ENCODE results near the gene CLIC4. TPM values are rescaled to one million over a fixed set of nuclear protein-coding genes. Genes with fewer than 3 reads are reported as not detected.
A peak's percentile ranks its signal among the peaks of the same experiment; 100 is the strongest.

Gene CLIC4
- total RNA-seq, 2 donors from 2014 or later, result 59.7 to 68.2 TPM

DNA sequence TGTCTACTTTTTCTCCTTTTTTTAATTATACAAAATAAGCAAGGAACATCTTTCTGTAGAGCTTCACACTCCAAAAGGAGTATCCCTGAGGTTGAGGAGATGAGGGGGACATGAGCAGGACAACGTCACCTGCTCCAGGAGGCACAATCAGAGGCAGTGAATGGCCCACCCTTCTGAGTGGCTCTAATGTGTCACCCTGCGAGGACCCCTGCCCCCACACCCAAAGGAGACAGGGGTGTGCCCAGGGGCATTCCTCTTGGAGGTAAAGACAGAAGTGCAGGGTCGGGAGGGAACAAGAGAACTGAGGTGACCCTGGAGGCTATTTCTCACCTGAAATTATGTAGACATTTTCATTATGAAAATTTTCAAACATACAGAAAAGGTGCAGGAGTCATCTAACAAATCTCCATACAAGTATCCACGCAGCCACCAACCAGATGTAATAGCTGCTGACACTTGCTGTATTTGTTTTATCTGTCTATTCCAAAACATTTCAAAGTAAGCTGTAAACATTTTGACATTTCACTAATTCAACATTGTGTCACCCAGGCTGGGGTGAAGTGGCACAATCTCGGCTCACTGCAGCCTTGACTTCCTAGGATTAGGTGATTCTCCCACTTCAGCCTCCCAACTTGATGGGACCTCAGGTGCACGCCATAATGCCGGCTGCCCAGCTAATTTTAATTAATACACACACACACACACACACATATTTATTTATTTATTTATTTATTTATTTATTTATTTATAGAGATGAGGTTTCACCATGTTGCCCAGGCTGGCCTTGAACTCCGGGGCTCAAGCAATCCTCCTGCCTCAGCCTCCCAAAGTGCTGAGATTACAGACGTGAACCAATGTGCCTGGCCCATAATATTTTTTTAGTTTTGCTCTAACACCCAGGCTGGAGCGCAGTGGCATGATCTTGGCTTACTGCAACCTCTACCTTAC is 114.1 kb downstream of the CLIC4 start:
- H3K4me3 Mint-ChIP-seq, result no peak overlapping the region
- peaks cover 10% of the 10 kb centered on the region for H3K4me1 Mint-ChIP-seq (ENCODE audit: low read depth)
- DNase-seq (no peak), ATAC-seq (replicated peaks in 1 of 2) (no peak)
- no peaks in the 10 kb centered on the region for H3K36me3 Mint-ChIP-seq (ENCODE audit: insufficient read depth in 2 of 2)
- H3K9me3 Mint-ChIP-seq, result no peaks in the 10 kb centered on the region
- H3K27me3 Mint-ChIP-seq (ENCODE audit: low read depth), result no peaks in the 10 kb centered on the region
- H3K27ac Mint-ChIP-seq, result no peak overlapping the region

DNA sequence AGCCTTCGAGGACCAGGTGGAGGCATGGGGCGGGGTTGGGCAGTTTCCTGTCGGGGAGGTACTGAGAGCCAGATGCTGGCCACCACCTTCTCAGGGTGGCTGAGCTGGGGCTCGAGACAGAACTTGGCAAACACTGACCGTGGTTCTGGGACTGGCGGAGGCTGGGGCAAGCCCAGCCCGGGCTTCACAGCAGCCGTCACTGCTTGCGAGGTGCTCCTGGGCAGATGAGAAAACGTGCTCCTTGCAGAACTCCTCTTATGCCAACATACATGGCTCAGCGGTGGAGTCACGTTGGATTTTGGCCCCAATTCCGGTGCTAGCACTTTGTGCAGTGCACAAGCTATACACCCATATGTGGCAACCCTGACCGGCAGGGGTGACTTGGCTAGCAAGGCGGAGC is 115.6 kb downstream of the CLIC4 start:
- H3K4me3 Mint-ChIP-seq, result no peak overlapping the region
- H3K4me1 Mint-ChIP-seq (ENCODE audit: low read depth), result peaks cover 3% of the 10 kb centered on the region
- no peak for DNase-seq
- H3K9me3 Mint-ChIP-seq, result no peaks in the 10 kb centered on the region
- no peak overlapping the region for H3K27ac Mint-ChIP-seq
- no peaks in the 10 kb centered on the region for H3K36me3 Mint-ChIP-seq (ENCODE audit: insufficient read depth in 2 of 2)
- no peaks in the 10 kb centered on the region for H3K27me3 Mint-ChIP-seq (ENCODE audit: low read depth)
- ATAC-seq (replicated peaks in 1 of 2), result no peak

DNA sequence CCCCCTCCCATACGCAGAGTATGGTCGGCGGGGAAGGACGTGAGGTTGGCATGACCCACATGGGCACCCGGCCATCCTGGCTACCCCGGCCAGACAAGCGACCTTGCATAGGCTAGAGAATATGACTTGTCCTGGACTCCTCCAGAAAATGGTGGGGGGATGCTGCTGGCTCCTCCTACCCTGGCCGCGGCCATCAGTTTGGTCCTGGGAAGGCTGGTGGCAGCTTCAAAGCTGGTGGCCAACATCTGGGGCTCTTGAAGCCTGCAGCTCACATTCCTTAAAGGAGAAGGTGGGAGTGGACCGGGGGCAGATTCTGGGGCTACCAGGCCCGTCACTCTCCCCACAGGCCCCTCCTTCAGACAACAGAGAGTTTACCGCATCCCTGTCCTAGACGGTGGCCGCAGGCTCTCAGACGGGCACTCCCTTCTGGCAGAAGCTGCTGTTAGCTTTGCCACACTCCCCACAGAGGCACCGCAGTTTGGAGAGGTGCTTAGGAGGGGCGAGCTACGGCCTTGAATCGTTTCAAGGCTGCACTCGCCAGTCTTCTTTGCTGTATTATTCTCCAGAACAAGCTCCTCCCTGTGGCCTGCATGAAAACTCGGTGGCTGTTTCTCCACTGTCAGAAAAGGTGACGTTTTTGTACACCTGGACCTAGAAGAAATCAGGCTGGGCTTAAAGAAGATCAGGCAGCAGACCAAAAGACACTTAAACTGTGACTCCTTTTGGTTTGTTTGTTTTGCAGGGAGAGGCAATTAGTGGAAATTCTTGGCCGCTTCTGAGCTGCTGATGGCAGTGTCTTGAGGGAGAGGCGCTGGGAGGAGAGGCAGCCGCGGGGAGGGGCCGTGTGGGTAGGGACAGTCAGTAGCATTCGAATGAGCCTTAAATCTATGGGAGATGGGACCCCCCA is 116.8 kb downstream of the CLIC4 start:
- H3K36me3 Mint-ChIP-seq (ENCODE audit: insufficient read depth in 2 of 2), result no peaks in the 10 kb centered on the region
- H3K27ac Mint-ChIP-seq, result no peak overlapping the region
- no peak overlapping the region for H3K4me3 Mint-ChIP-seq
- H3K4me1 Mint-ChIP-seq (ENCODE audit: low read depth), result no peaks in the 10 kb centered on the region
- no peak for ATAC-seq (replicated peaks in 1 of 2)
- no peaks in the 10 kb centered on the region for H3K9me3 Mint-ChIP-seq
- DNase-seq, result no peak
- no peaks in the 10 kb centered on the region for H3K27me3 Mint-ChIP-seq (ENCODE audit: low read depth)

DNA sequence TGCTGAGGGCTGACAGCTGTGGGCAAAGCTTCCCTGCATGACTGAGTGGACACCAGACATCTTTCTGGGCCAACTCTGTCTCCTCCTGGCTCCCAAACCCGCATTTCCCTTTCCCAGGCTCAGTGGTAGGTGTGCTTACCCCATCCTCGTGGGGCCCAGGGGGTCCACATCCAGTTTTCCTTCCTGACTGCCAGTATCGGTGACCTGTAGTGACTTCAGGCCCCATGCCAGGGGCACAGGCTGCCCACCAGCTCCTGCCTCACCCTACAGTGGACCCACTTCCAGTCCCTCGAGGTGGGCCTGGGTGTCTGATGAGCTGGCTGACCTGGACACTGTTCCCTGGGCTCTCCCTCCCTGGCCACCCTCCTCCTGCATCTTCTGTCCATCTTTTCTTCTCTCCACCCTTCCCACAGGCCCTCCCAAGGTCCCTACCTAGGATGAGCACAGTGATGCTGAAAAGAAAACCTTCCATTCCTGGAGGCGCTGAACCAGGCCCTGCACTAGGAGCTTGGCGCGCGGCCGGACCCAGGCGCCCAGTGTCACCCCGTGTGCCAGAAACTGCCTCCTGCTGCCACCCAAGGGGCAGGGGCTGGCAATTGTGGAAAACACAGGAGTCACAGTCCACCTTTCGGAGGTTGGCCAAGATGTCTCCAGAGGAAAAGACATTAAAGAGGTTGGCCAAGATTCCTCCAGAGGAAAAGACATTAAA is 117.7 kb downstream of the CLIC4 start:
- H3K27ac Mint-ChIP-seq, result no peak overlapping the region
- H3K4me1 Mint-ChIP-seq (ENCODE audit: low read depth), result no peaks in the 10 kb centered on the region
- no peaks in the 10 kb centered on the region for H3K9me3 Mint-ChIP-seq
- H3K4me3 Mint-ChIP-seq, result no peak overlapping the region
- no peak for DNase-seq
- H3K36me3 Mint-ChIP-seq (ENCODE audit: insufficient read depth in 2 of 2), result no peaks in the 10 kb centered on the region
- ATAC-seq (replicated peaks in 1 of 2), result no peak
- no peaks in the 10 kb centered on the region for H3K27me3 Mint-ChIP-seq (ENCODE audit: low read depth)

DNA sequence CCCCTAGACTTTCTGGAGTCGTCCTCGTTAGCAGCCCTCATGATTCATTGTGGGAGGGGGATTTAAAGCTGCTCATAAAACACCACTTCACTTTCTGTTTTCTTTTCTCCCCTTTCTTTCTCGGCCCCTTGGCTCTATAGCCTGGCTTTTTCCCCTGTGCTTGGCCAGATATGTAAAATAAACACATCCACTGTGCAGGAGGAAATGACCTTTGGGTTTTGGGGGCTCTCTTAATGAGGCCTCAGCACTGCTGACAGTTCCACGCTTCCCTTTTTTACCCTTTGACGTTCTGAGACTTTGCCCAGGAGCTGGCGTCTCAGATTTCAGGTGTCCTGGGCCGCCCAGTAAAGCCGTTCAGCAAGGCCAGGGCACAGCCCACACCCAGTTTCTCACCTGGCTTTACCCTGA is 119.1 kb downstream of the CLIC4 start:
- no peaks in the 10 kb centered on the region for H3K27me3 Mint-ChIP-seq (ENCODE audit: low read depth)
- no peaks in the 10 kb centered on the region for H3K9me3 Mint-ChIP-seq
- H3K4me1 Mint-ChIP-seq (ENCODE audit: low read depth), result no peaks in the 10 kb centered on the region
- DNase-seq (no peak), ATAC-seq (replicated peaks in 1 of 2) (no peak)
- no peak overlapping the region for H3K4me3 Mint-ChIP-seq
- H3K36me3 Mint-ChIP-seq (ENCODE audit: insufficient read depth in 2 of 2), result no peaks in the 10 kb centered on the region
- no peak overlapping the region for H3K27ac Mint-ChIP-seq

DNA sequence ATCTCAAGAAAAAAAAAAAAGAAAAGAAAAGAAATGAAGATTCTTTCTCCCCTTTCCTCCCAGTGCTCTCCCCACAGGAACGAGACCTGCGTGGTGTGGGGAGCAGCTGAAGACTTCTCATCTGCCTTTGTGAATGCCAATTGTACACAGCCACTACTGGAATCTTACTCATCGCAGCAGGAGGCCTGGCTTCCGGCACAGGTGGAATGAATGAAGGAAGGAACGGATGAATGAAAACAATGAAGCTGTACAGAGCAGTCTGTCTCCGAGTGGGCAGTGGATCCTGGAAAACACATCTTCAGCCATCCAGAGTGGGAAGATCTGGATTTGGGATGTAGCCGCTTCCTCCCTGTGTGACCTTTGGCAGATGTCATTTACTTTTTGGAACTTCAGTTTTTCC is 119.9 kb downstream of the CLIC4 start:
- no peak for ATAC-seq (replicated peaks in 1 of 2)
- DNase-seq, result no peak
- Mint-ChIP-seq H3K4me3 (no peak overlapping the region), H3K4me1 (ENCODE audit: low read depth) (peaks cover under 1% of the 10 kb centered on the region), H3K9me3 (no peaks in the 10 kb centered on the region), H3K27me3 (ENCODE audit: low read depth) (no peaks in the 10 kb centered on the region), H3K36me3 (ENCODE audit: insufficient read depth in 2 of 2) (no peaks in the 10 kb centered on the region), H3K27ac (no peak overlapping the region)

DNA sequence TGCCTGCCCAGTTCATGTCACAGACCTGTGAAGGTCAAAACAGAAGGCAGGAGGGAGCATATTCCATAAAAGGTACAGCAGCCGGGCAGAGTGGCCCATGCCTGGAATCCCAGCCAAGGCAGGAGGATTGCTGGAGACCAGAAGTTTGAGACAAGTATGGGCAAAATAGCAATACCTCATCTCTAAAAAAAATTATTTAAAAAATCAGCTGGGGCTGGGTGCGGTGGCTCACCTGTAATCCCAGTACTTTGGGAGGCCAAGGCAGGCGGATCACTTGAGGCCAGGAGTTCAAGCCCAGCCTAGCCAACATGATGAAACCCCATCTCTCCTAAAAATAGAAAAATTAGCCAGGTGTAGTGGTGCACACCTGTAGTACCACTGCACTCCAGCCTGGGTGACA is 120.3 kb downstream of the CLIC4 start:
- no peak overlapping the region for H3K4me3 Mint-ChIP-seq
- no peaks in the 10 kb centered on the region for H3K36me3 Mint-ChIP-seq (ENCODE audit: insufficient read depth in 2 of 2)
- no peak for DNase-seq
- H3K27ac Mint-ChIP-seq, result no peak overlapping the region
- no peak for ATAC-seq (replicated peaks in 1 of 2)
- H3K27me3 Mint-ChIP-seq (ENCODE audit: low read depth), result no peaks in the 10 kb centered on the region
- no peaks in the 10 kb centered on the region for H3K9me3 Mint-ChIP-seq
- H3K4me1 Mint-ChIP-seq (ENCODE audit: low read depth), result peaks cover 4% of the 10 kb centered on the region

DNA sequence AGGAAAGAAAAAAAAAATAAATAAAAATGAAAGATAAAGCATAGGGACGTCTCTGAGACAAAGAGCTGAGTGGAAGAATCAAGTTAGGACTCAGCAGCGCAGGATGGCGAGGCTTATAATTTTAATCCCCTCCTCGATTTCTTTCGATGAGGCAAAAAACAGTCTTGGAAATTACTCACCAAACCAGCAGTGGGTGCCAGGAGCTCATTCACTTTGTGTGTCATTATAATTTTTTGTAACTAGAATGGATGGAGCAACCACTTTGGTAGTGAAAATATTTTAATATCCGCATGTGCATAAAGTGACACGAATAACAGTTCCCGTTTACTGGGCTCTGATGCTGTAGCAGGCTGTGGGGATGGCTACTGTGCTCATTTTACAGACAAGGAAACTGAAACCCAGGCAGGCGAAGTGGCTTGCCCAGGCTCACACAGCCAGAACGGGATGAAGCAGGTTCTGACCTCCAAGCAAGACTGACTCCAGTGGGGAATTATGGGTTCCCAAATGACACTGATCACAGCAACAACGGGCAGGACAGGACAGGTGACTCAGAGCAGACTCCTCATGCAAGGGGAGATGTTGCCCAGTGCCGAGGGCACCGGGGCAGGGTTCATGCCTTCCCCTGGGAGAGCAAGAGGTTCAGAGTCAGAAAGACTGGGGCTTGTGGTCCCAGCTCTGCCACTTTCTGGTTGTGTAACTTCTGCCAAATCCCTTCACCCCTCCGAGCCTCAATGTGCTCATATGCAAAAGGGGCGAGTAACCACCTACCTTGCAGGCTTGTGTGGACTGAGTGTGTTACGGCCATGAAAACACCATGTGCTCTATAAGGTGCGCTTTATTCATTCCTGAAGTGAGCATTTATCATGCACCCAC is 121.2 kb downstream of the CLIC4 start:
- no peak overlapping the region for H3K27ac Mint-ChIP-seq
- DNase-seq, result no peak
- H3K9me3 Mint-ChIP-seq, result no peaks in the 10 kb centered on the region
- no peak overlapping the region for H3K4me3 Mint-ChIP-seq
- no peak for ATAC-seq (replicated peaks in 1 of 2)
- H3K36me3 Mint-ChIP-seq (ENCODE audit: insufficient read depth in 2 of 2), result no peaks in the 10 kb centered on the region
- H3K4me1 Mint-ChIP-seq (ENCODE audit: low read depth), result peaks cover 13% of the 10 kb centered on the region
- H3K27me3 Mint-ChIP-seq (ENCODE audit: low read depth), result peaks cover 4% of the 10 kb centered on the region

DNA sequence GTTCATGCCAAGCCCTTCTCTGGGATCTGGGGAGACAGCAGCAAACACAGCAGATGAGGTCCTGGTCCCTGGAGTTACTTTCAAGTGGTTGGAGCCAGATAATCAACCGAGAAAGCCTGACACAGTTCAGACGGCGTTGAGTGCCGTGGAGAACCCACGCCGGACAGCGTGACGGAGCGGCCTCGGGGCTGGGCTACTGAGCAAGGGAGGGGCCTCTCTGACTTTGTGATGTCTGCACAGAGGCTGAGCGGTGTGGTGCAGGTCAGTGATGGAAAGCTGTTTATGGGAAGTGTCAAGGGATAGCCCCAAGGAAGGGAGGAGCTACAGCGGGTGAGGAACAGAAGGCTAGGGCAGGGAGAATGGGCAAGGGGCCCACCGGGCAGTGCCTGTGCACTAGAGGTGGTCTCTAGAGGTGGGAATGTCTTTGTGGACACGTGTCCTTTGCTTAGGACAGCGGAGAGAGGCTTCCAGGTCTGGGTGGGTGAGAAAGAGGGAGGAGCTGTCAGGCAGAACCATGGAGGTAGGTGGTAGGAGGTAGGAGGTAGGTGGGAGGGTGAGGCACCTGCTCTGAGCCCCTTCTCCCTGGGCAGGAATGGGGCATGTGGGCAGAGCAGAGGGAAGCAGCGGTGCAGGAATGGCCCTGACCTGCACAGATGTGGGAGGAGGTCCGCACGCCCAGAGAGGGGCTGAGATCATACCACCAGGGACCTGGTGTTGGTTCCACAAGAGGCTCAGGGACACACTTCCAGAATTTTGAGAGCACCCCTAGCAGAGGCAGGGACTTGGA is 122.0 kb downstream of the CLIC4 start:
- H3K36me3 Mint-ChIP-seq (ENCODE audit: insufficient read depth in 2 of 2), result no peaks in the 10 kb centered on the region
- peaks cover 12% of the 10 kb centered on the region for H3K27me3 Mint-ChIP-seq (ENCODE audit: low read depth)
- peaks cover 16% of the 10 kb centered on the region for H3K4me1 Mint-ChIP-seq (ENCODE audit: low read depth)
- H3K27ac Mint-ChIP-seq, result no peak overlapping the region
- no peak for DNase-seq
- H3K4me3 Mint-ChIP-seq, result no peak overlapping the region
- no peaks in the 10 kb centered on the region for H3K9me3 Mint-ChIP-seq
- ATAC-seq (replicated peaks in 1 of 2), result no peak

DNA sequence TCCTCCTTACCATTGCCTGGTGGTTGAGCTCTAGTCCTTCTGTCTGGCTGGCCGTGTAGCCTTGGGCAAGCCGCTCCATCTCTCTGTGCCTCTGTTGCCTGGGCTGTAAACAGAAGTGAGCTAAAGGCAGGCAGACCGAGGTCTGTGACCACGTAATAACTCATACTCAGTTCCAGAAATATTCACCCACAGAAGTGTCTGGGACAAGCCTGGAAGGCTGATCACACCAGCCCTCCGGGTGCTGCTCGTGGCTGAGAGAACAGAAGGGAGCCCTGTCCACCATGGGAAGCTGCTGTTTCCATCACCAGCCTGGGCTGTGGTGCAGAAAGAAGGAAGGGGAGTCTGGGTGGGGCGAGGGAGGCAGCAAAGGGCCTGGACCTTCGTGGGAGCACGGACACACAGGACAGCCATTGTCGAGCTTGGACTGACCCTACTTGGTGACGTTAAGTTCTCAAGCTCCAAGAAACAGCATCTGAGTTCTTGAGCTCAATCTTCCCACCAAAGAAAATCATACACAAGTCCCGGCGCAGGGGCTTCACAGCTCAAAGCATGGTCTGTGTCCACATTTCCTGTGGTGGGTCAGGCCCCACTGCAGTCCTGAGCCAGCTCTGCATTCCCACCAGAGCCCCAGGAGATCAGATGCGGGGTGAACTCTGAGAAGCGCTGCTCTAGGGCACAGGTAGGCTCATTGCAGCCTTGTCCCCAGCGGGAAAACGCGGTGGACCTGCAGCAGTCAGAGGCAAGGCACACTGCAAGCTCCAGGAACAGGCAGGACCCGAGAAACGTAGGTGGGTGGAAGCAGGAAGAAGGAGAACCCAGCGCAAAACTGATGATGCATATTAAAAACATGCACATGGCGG is 123.0 kb downstream of the CLIC4 start:
- DNase-seq (no peak), ATAC-seq (replicated peaks in 1 of 2) (no peak)
- peaks cover 13% of the 10 kb centered on the region for H3K27me3 Mint-ChIP-seq (ENCODE audit: low read depth)
- no peak overlapping the region for H3K4me3 Mint-ChIP-seq
- no peaks in the 10 kb centered on the region for H3K9me3 Mint-ChIP-seq
- peaks cover 16% of the 10 kb centered on the region for H3K4me1 Mint-ChIP-seq (ENCODE audit: low read depth)
- H3K36me3 Mint-ChIP-seq (ENCODE audit: insufficient read depth in 2 of 2), result no peaks in the 10 kb centered on the region
- no peak overlapping the region for H3K27ac Mint-ChIP-seq

DNA sequence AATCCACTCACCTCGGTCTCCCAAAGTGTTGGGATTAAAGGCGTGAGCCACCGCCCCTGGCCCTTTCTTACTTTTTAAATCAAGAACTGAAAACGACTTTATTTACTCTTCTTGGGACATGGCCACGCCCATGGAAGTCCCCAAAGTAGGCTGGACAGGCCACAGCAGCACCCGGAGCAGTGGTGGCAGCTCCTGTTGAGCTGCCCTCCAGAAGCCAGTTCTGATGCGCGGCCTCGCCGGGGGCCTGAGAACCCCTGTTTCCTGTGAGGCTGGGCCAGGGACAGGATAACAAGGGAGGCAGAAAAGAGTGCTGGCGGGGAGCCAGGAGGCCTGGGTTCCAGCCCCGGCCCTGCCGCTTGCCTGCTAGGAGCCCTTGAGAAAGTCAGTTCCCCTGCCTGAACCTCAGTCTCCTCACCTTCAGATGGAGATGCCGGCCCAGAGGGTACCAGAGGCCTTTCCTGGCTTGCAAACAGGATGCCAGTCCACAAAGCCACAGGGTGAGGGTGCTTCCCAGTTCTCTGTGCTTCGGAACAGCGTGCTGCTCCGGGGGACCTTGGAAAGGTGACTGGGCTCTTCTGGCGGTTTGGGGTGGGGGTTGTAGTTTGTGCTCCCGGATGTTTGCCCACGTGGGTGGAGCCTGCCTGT is 125.4 kb downstream of the CLIC4 start:
- H3K27me3 Mint-ChIP-seq (ENCODE audit: low read depth), result peaks cover 13% of the 10 kb centered on the region
- peak in 1 of 2 donors; percentile 35 for ATAC-seq (replicated peaks in 1 of 2)
- no peak overlapping the region for H3K27ac Mint-ChIP-seq
- peaks cover 16% of the 10 kb centered on the region for H3K4me1 Mint-ChIP-seq (ENCODE audit: low read depth)
- H3K36me3 Mint-ChIP-seq (ENCODE audit: insufficient read depth in 2 of 2), result no peaks in the 10 kb centered on the region
- DNase-seq, result peak in 1 of 2 donors; percentile 22
- H3K9me3 Mint-ChIP-seq, result no peaks in the 10 kb centered on the region
- peak overlapping the region; percentile 10 to 49 for H3K4me3 Mint-ChIP-seq

All from activated T-cell treated with anti-CD3 and anti-CD28 coated beads, Interleukin-2, amount 50 U/mL, for 72 hours (primary cell).